HCT116 (cell line): ENCODE measurements around the gene EIF4G3. TPM values are rescaled to one million over a fixed set of nuclear protein-coding genes. Genes with fewer than 3 reads are reported as not detected.

ENCODE experiments used
- ATAC-seq: fragments of 200-7000 bp; cut with Tn5 transposase; 2 replicates; pipeline ENCODE4 v1.9.1; 2020; ENCODE audit warnings: mild to moderate bottlenecking, moderate library complexity
- BruUV-seq: library from RNA; stranded (reverse); fragments of 400-500 nt; replicated peaks from 2 replicates; lab custom pipeline; 2021; lab: Mats Ljungman, UMichigan
- CTCF ChIA-PET: fragments of 300-600 bp; sonication (Branson Sonifier 250); formaldehyde crosslinking; loops from one replicate; lab custom pipeline; 2021; ENCODE audit warnings: antibody characterized with exemption; lab: Charles Lee
- POLR2A ChIA-PET: fragments of 300-600, 350-600 bp; sonication (Branson Sonifier 250); formaldehyde crosslinking; loops from one replicate; lab custom pipeline; 2021; ENCODE audit warnings: antibody characterized with exemption; lab: Charles Lee
- RAD21 ChIA-PET, 2 experiments: fragments of 300-600 bp; sonication (Branson Sonifier 250); formaldehyde crosslinking; loops; one replicate each; lab custom pipeline; 2023; ENCODE audit warnings: low total read pairs in 2 of 2; ENCODE audit not compliant: uncharacterized antibody in 2 of 2, unreplicated experiment in 2 of 2, low non-redundant PET in 1 of 2; lab: Charles Lee
- DNase-seq: peaks from one replicate; pipeline ENCODE4 v3.0.0-alpha.2; 2010; ENCODE audit warnings: low read depth, low spot score
- H2AFZ ChIP-seq: fragments of 200-600 bp; shearing (Covaris generic), sonication (generic); 2 replicates; pipeline ENCODE4 v1.6.1; 2017; ENCODE audit warnings: low read depth, mixed run types, mixed read lengths, antibody characterized with exemption, low read length; ENCODE audit not compliant: poor library complexity, severe bottlenecking
- H3K27ac ChIP-seq: 2 replicates; pipeline ENCODE4 v1.5.1; 2012; ENCODE audit warnings: low read depth, low read length
- H3K27me3 ChIP-seq: fragments of 200-600 bp; sonication (generic); 2 replicates; pipeline ENCODE4 v1.6.1; 2016; ENCODE audit warnings: mixed run types, low read length, mixed read lengths; ENCODE audit not compliant: insufficient read depth
- H3K36me3 ChIP-seq, 2 experiments: fragments of 200-500 bp in 1 of 2; fragments of 200-600 bp in 1 of 2; sonication (Bioruptor generic) in 1 of 2; sonication (generic) in 1 of 2; 2 replicates each; pipeline versions ENCODE4 v1.5.1 to v1.6.1; 2014 to 2016; ENCODE audit warnings: low read length in 2 of 2, inconsistent platforms in 1 of 2, mixed read lengths in 1 of 2, mixed run types in 1 of 2; ENCODE audit not compliant: insufficient read depth in 2 of 2, control insufficient read depth in 1 of 2
- H3K4me1 ChIP-seq, 2 experiments: fragments of 200-600 bp in 1 of 2; sonication (generic) in 1 of 2; 2 replicates each; pipeline versions ENCODE4 v1.5.1 to v1.6.1; 2012 to 2017; ENCODE audit warnings: low read length in 2 of 2, inconsistent platforms in 1 of 2, mild to moderate bottlenecking in 1 of 2, mixed read lengths in 1 of 2, mixed run types in 1 of 2, moderate library complexity in 1 of 2; ENCODE audit not compliant: insufficient read depth in 2 of 2, control insufficient read depth in 1 of 2
- H3K4me2 ChIP-seq: fragments of 200-600 bp; sonication (generic); 2 replicates; pipeline ENCODE4 v1.6.1; 2017; ENCODE audit warnings: mixed run types, low read length, mixed read lengths
- H3K4me3 ChIP-seq, 2 experiments: fragments of 200-600 bp in 1 of 2; sonication (generic) in 1 of 2; replicated peaks in 1 of 2; 2 replicates each; pipeline ENCODE4 v1.5.1; 2011 to 2016; ENCODE audit warnings: low read length in 2 of 2, control low read depth in 1 of 2, low read depth in 1 of 2, mild to moderate bottlenecking in 1 of 2, mixed read lengths in 1 of 2, mixed run types in 1 of 2
- H3K79me2 ChIP-seq: fragments of 200-600 bp; sonication (generic); 2 replicates; pipeline ENCODE4 v1.6.1; 2017; ENCODE audit warnings: mild to moderate bottlenecking, mixed run types, low read length, moderate library complexity, mixed read lengths; ENCODE audit not compliant: insufficient read depth
- H3K9ac ChIP-seq: fragments of 200-600 bp; sonication (generic); 2 replicates; pipeline ENCODE4 v1.6.1; 2016; ENCODE audit warnings: low read length, mixed read lengths
- H3K9me2 ChIP-seq: fragments of 200-600 bp; sonication (generic), shearing (Covaris generic); 2 replicates; pipeline ENCODE4 v1.6.1; 2017; ENCODE audit warnings: mixed run types, mild to moderate bottlenecking, moderate library complexity; ENCODE audit not compliant: insufficient read depth
- H3K9me3 ChIP-seq, 2 experiments: fragments of 200-500 bp in 1 of 2; fragments of 200-600 bp in 1 of 2; sonication (Bioruptor generic) in 1 of 2; sonication (generic) in 1 of 2; 2 replicates each; pipeline ENCODE4 v1.6.1; 2014 to 2017; ENCODE audit warnings: low read length in 2 of 2, mixed read lengths in 2 of 2, inconsistent platforms in 1 of 2, low read depth in 1 of 2, mild to moderate bottlenecking in 1 of 2, mixed run types in 1 of 2, moderate library complexity in 1 of 2; ENCODE audit not compliant: control insufficient read depth in 1 of 2, insufficient read depth in 1 of 2
- H4K20me1 ChIP-seq: fragments of 200-600 bp; sonication (generic), shearing (Covaris generic); 2 replicates; pipeline ENCODE4 v1.6.1; 2017; ENCODE audit warnings: mixed run types, mild to moderate bottlenecking, moderate library complexity; ENCODE audit not compliant: insufficient read depth
- ATF3 ChIP-seq: IDR thresholded peaks from 2 replicates; pipeline ENCODE4 v1.6.1; 2012
- CEBPB ChIP-seq: IDR thresholded peaks from 2 replicates; pipeline ENCODE4 v1.6.1; 2012; ENCODE audit warnings: low read depth
- CTCF ChIP-seq, 3 experiments: fragments of 200-600 bp in 1 of 3; sonication (generic) in 1 of 3; IDR thresholded peaks in 2 of 3; conservative IDR thresholded peaks in 1 of 3; 2 replicates each; pipeline ENCODE4 v1.5.1; 2012 to 2017; ENCODE audit warnings: low read depth in 2 of 3, low read length in 2 of 3, antibody characterized with exemption in 1 of 3, borderline replicate concordance in 1 of 3, control low read depth in 1 of 3, mild to moderate bottlenecking in 1 of 3, mixed read lengths in 1 of 3, mixed run types in 1 of 3, moderate library complexity in 1 of 3; ENCODE audit not compliant: insufficient read depth in 1 of 3
- ELF1 ChIP-seq: IDR thresholded peaks from 2 replicates; pipeline ENCODE4 v1.6.1; 2012; ENCODE audit warnings: low read depth, borderline replicate concordance
- EZH2 ChIP-seq: fragments of 200-600 bp; sonication (generic); IDR thresholded peaks from 2 replicates; pipeline ENCODE4 v1.6.1; 2017; ENCODE audit warnings: antibody characterized with exemption, mixed run types
- JUND ChIP-seq: IDR thresholded peaks from 2 replicates; pipeline ENCODE4 v1.6.1; 2012
- MAX ChIP-seq: IDR thresholded peaks from 2 replicates; pipeline ENCODE4 v1.6.1; 2012
- POLR2A ChIP-seq: IDR thresholded peaks from 2 replicates; pipeline ENCODE4 v1.7.0; 2011; ENCODE audit warnings: borderline replicate concordance; ENCODE audit not compliant: insufficient read depth, insufficient read length; ENCODE audit errors: extremely low read depth
- POLR2AphosphoS5 ChIP-seq: IDR thresholded peaks from 2 replicates; pipeline ENCODE4 v1.6.1; 2011; ENCODE audit warnings: mild to moderate bottlenecking, low read depth, low read length, moderate library complexity
- REST ChIP-seq: IDR thresholded peaks from 2 replicates; pipeline ENCODE4 v1.6.1; 2012; ENCODE audit warnings: low read depth
- SIN3A ChIP-seq: IDR thresholded peaks from 2 replicates; pipeline ENCODE4 v1.6.1; 2012; ENCODE audit warnings: low read depth
- TCF7L2 ChIP-seq: IDR thresholded peaks from 2 replicates; pipeline ENCODE4 v1.7.0; 2011; ENCODE audit warnings: borderline replicate concordance, inconsistent platforms; ENCODE audit not compliant: insufficient read depth, insufficient read length; ENCODE audit errors: extremely low read depth
- intact Hi-C: fragments of 100-400 bp; cut with micrococcal nuclease; formaldehyde crosslinking; loops from 2 replicates; pipeline ENCODE4 v1.10.0; 2022
- total RNA-seq: library from RNA; stranded (reverse); gene quantifications from one replicate; pipeline ENCODE4 v1.2.1, GENCODE V29; 2021; ENCODE audit not compliant: unreplicated experiment
- TF ChIP-seq, protein P1 (sequence below): IDR thresholded peaks from 2 replicates; pipeline ENCODE4 v1.6.1; 2011; ENCODE audit warnings: mild to moderate bottlenecking, low read length, moderate library complexity; ENCODE audit not compliant: insufficient replicate concordance; ENCODE audit errors: extremely low read depth

The EIF4G3 gene
- total RNA-seq, 1 experiment from 2014 or later: 40.1 TPM

DNA sequence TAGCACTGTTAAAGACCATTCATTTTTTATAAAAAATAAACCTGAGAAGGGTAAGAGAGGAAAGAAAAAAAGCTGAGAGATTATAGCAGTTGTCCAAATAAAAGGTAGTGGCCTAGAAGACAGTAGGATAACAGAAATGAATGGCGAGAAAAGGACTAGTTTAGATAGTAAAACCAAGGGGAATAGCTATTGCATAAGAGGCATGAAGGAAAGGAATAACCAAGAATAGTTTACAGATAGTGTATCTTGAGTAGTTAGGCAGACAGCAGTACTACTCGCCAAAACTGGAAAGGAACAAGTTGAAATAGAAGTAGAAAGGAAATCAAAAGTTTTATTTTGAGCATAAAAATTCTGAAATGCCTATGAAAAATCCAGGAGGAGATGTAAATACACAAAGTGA is 70.5 kb downstream of the EIF4G3 start:
- TF ChIP-seq JUND (no peak), POLR2AphosphoS5 (no peak), ELF1 (no peak)
- Histone ChIP-seq H3K36me3 (no peaks in the 10 kb centered on the region), H3K9me2 (no peaks in the 10 kb centered on the region), H2AFZ (no peak overlapping the region), H3K9me3 (no peaks in the 10 kb centered on the region), H3K79me2 (no peaks in the 10 kb centered on the region), H3K4me2 (no peak overlapping the region), H3K4me1 (no peaks in the 10 kb centered on the region), H3K9ac (no peak overlapping the region), H4K20me1 (no peaks in the 10 kb centered on the region), H3K27me3 (no peaks in the 10 kb centered on the region), H3K27ac (no peak overlapping the region), H3K4me3 (no peak overlapping the region)
- no peak for DNase-seq
- BruUV-seq: no TSS peak
- intact Hi-C loops: no loop called here
- ChIA-PET CTCF (no interaction called here), POLR2A (no interaction called here), RAD21 (no interaction called here)
- no peak for ATAC-seq

DNA sequence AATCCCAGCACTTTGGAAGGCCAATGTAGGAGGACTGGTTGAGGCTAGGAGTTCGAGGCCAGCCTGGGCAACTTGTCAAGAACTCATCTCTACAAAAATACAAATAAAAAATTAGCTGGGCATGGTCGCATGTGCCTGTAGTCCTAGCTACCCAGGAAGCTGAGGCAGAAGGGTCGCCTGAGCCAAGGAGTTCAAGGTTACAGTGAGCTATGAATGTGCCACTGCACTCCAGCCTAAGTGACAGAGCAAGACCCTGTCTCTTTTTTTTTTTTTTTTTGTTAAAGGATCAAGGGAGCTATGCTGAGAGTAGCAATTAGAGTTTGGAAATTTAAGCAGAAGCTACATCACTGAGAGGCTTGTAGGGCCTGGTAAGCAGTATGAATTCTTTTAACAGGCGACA is 70.9 kb downstream of the EIF4G3 start:
- intact Hi-C loops: no loop called here
- no peak for TF ChIP-seq MAX
- TF ChIP-seq TCF7L2: no peak
- TF ChIP-seq ATF3: no peak
- TF ChIP-seq CTCF (IDR thresholded peaks at IDR 0.05 in 2 of 3, conservative IDR thresholded peaks at IDR 0.05 in 1 of 3; ENCODE audit: borderline replicate concordance in 1 of 3, insufficient read depth in 1 of 3, low read depth in 2 of 3, low read length in 2 of 3): no peak
- TF ChIP-seq REST: no peak
- TF ChIP-seq SIN3A: no peak
- TF ChIP-seq POLR2A: no peak
- TF ChIP-seq EZH2: no peak
- TF ChIP-seq CEBPB: no peak
- TF ChIP-seq POLR2AphosphoS5: no peak
- TF ChIP-seq, protein P1, sequence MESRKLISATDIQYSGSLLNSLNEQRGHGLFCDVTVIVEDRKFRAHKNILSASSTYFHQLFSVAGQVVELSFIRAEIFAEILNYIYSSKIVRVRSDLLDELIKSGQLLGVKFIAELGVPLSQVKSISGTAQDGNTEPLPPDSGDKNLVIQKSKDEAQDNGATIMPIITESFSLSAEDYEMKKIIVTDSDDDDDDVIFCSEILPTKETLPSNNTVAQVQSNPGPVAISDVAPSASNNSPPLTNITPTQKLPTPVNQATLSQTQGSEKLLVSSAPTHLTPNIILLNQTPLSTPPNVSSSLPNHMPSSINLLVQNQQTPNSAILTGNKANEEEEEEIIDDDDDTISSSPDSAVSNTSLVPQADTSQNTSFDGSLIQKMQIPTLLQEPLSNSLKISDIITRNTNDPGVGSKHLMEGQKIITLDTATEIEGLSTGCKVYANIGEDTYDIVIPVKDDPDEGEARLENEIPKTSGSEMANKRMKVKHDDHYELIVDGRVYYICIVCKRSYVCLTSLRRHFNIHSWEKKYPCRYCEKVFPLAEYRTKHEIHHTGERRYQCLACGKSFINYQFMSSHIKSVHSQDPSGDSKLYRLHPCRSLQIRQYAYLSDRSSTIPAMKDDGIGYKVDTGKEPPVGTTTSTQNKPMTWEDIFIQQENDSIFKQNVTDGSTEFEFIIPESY: no peak

More for the DNA sequence above, 70.9 kb downstream of the EIF4G3 start:
- ATAC-seq: no peak
- Histone ChIP-seq H2AFZ (no peak overlapping the region), H3K36me3 (no peaks in the 10 kb centered on the region), H3K4me1 (no peaks in the 10 kb centered on the region), H4K20me1 (no peaks in the 10 kb centered on the region), H3K27ac (no peak overlapping the region), H3K4me3 (no peak overlapping the region), H3K79me2 (no peaks in the 10 kb centered on the region), H3K9me3 (no peaks in the 10 kb centered on the region), H3K4me2 (no peak overlapping the region), H3K9ac (no peak overlapping the region), H3K27me3 (no peaks in the 10 kb centered on the region), H3K9me2 (no peaks in the 10 kb centered on the region)
- ChIA-PET POLR2A (no interaction called here), CTCF (no interaction called here), RAD21 (no interaction called here)
- no peak for DNase-seq
- no TSS peak for BruUV-seq
